Effector memory CD8-positive, alpha-beta T cell (primary cell): Measurements from ENCODE around the gene LDLRAD4.
"Not testable (repeated sequence)": the region's sequence is repeated elsewhere in the genome, so short reads cannot be mapped to it uniquely, and the experiment has no call there.

Source experiments
- ATAC-seq: fragments of 150-1000 bp; cut with Tn5 transposase; replicated peaks from 2 replicates; pipeline ENCODE4 v1.10.0; 2021; ENCODE audit warnings: mild to moderate bottlenecking, moderate library complexity
- DNase-seq, 3 experiments: peaks; one replicate each; pipeline ENCODE4 v3.0.0; 2021
- H3K27ac Mint-ChIP-seq, 2 donors: one replicate each; pipeline ENCODE4 v1.8.0; 2022; ENCODE audit warnings: mild to moderate bottlenecking in 2 of 2, mixed read lengths in 2 of 2, moderate library complexity in 2 of 2
- H3K27me3 Mint-ChIP-seq, 2 donors: one replicate each; pipeline ENCODE4 v1.8.0; 2022; ENCODE audit warnings: mixed read lengths in 2 of 2
- H3K36me3 Mint-ChIP-seq: one replicate; pipeline ENCODE4 v1.8.0; 2022; ENCODE audit warnings: mild to moderate bottlenecking, moderate library complexity, mixed read lengths; ENCODE audit not compliant: insufficient read depth
- H3K4me1 Mint-ChIP-seq, 2 donors: one replicate each; pipeline ENCODE4 v1.8.0; 2022; ENCODE audit warnings: low read depth in 2 of 2, mixed read lengths in 2 of 2
- H3K4me3 Mint-ChIP-seq, 2 donors: one replicate each; pipeline ENCODE4 v1.8.0; 2022; ENCODE audit warnings: mild to moderate bottlenecking in 2 of 2, mixed read lengths in 2 of 2, moderate library complexity in 2 of 2
- H3K9me3 Mint-ChIP-seq, 2 donors: one replicate each; pipeline ENCODE4 v1.8.0; 2022; ENCODE audit warnings: mixed read lengths in 2 of 2

LDLRAD4 gene

GRCh38 chr18:13252686-13253410 is 34.3 kb downstream of the LDLRAD4 start:
- DNase-seq (no peak), ATAC-seq (no peak)
- Mint-ChIP-seq H3K27me3 (peaks cover 18 to 51% of the 10 kb centered on the region in 2 donors), H3K27ac (no peak overlapping the region), H3K36me3 (no peaks in the 10 kb centered on the region), H3K9me3 (no peaks in the 10 kb centered on the region), H3K4me3 (no peak overlapping the region), H3K4me1 (no peaks in the 10 kb centered on the region)

- no peak overlapping the region for H3K4me3 Mint-ChIP-seq
- ATAC-seq (no peak), DNase-seq (no peak)
- H3K27ac Mint-ChIP-seq = no peak overlapping the region
- peaks cover 20 to 53% of the 10 kb centered on the region in 2 donors for H3K27me3 Mint-ChIP-seq
- no peaks in the 10 kb centered on the region for H3K9me3 Mint-ChIP-seq
- H3K4me1 Mint-ChIP-seq = no peaks in the 10 kb centered on the region
- H3K36me3 Mint-ChIP-seq = no peaks in the 10 kb centered on the region
Observed at GRCh38 chr18:13253786-13254688, 35.5 kb downstream of the LDLRAD4 start.

GRCh38 chr18:13254971-13255927 is 36.7 kb downstream of the LDLRAD4 start:
- DNase-seq = no peak
- H3K4me1 Mint-ChIP-seq = no peaks in the 10 kb centered on the region
- H3K9me3 Mint-ChIP-seq = no peaks in the 10 kb centered on the region
- H3K4me3 Mint-ChIP-seq = no peak overlapping the region
- H3K36me3 Mint-ChIP-seq = no peaks in the 10 kb centered on the region
- ATAC-seq = no peak
- H3K27me3 Mint-ChIP-seq = peaks cover 24 to 56% of the 10 kb centered on the region in 2 donors
- H3K27ac Mint-ChIP-seq = no peak overlapping the region

- H3K4me1 Mint-ChIP-seq = peaks cover 3% of the 10 kb centered on the region in 2 donors
- peaks cover 27 to 70% of the 10 kb centered on the region in 2 donors for H3K27me3 Mint-ChIP-seq
- ATAC-seq (no peak), DNase-seq (no peak)
- H3K27ac Mint-ChIP-seq = peak overlapping the region in 1 of 2 donors; percentile 59
- H3K9me3 Mint-ChIP-seq = no peaks in the 10 kb centered on the region
- H3K36me3 Mint-ChIP-seq = peaks cover 2% of the 10 kb centered on the region
- H3K4me3 Mint-ChIP-seq = no peak overlapping the region
Observed at GRCh38 chr18:13256444-13257305, 38.1 kb downstream of the LDLRAD4 start.

- Mint-ChIP-seq H3K4me1 (peaks cover 4 to 5% of the 10 kb centered on the region in 2 donors), H3K4me3 (no peak overlapping the region), H3K27me3 (peaks cover 29 to 72% of the 10 kb centered on the region in 2 donors), H3K9me3 (no peaks in the 10 kb centered on the region), H3K27ac (peak overlapping the region in 1 of 2 donors; percentile 16), H3K36me3 (peaks cover 3% of the 10 kb centered on the region)
- ATAC-seq = no peak
- DNase-seq = no peak
Observed at GRCh38 chr18:13257361-13257980, 38.9 kb downstream of the LDLRAD4 start.

- peaks cover 18 to 62% of the 10 kb centered on the region in 2 donors for H3K27me3 Mint-ChIP-seq
- H3K9me3 Mint-ChIP-seq = no peaks in the 10 kb centered on the region
- H3K4me1 Mint-ChIP-seq = peaks cover 4 to 5% of the 10 kb centered on the region in 2 donors
- no peak overlapping the region for H3K4me3 Mint-ChIP-seq
- DNase-seq = no peak
- no peak for ATAC-seq
- H3K36me3 Mint-ChIP-seq = peaks cover 3% of the 10 kb centered on the region
- no peak overlapping the region for H3K27ac Mint-ChIP-seq
Observed at GRCh38 chr18:13258921-13259320, 40.4 kb downstream of the LDLRAD4 start.

- Mint-ChIP-seq H3K4me1 (peaks cover 4 to 5% of the 10 kb centered on the region in 2 donors), H3K27me3 (peaks cover 18 to 64% of the 10 kb centered on the region in 2 donors), H3K9me3 (no peaks in the 10 kb centered on the region), H3K36me3 (peaks cover 3% of the 10 kb centered on the region), H3K27ac (no peak overlapping the region), H3K4me3 (no peak overlapping the region)
- ATAC-seq = no peak
- no peak for DNase-seq
Observed at GRCh38 chr18:13259701-13260100, 41.1 kb downstream of the LDLRAD4 start.

GRCh38 chr18:13260197-13260934 is 41.8 kb downstream of the LDLRAD4 start:
- no peak for ATAC-seq
- Mint-ChIP-seq H3K27me3 (peaks cover 23 to 65% of the 10 kb centered on the region in 2 donors), H3K4me1 (peaks cover 4 to 7% of the 10 kb centered on the region in 2 donors), H3K4me3 (no peak overlapping the region), H3K9me3 (no peaks in the 10 kb centered on the region), H3K27ac (no peak overlapping the region), H3K36me3 (peaks cover 3% of the 10 kb centered on the region)
- DNase-seq = no peak

GRCh38 chr18:13260935-13261640 is 42.5 kb downstream of the LDLRAD4 start:
- Mint-ChIP-seq H3K27me3 (peaks cover 29 to 65% of the 10 kb centered on the region in 2 donors), H3K4me1 (peaks cover 7 to 14% of the 10 kb centered on the region in 2 donors), H3K9me3 (no peaks in the 10 kb centered on the region), H3K36me3 (peaks cover 3% of the 10 kb centered on the region), H3K27ac (no peak overlapping the region), H3K4me3 (no peak overlapping the region)
- DNase-seq = no peak
- ATAC-seq = no peak

- ATAC-seq (no peak), DNase-seq (no peak)
- peaks cover 29 to 59% of the 10 kb centered on the region in 2 donors for H3K27me3 Mint-ChIP-seq
- peaks cover 12 to 21% of the 10 kb centered on the region in 2 donors for H3K4me1 Mint-ChIP-seq
- no peak overlapping the region for H3K27ac Mint-ChIP-seq
- peaks cover 3% of the 10 kb centered on the region for H3K36me3 Mint-ChIP-seq
- no peaks in the 10 kb centered on the region for H3K9me3 Mint-ChIP-seq
- no peak overlapping the region for H3K4me3 Mint-ChIP-seq
Observed at GRCh38 chr18:13261661-13262357, 43.2 kb downstream of the LDLRAD4 start.

- H3K9me3 Mint-ChIP-seq, H3K4me3 Mint-ChIP-seq: not testable (repeated sequence)
Observed at GRCh38 chr18:13262358-13262680, 43.8 kb downstream of the LDLRAD4 start.

More at GRCh38 chr18:13262358-13262680, 43.8 kb downstream of the LDLRAD4 start:
- not testable (repeated sequence) for H3K27ac Mint-ChIP-seq, ATAC-seq, DNase-seq, H3K36me3 Mint-ChIP-seq
- peaks cover 28 to 54% of the 10 kb centered on the region in 2 donors for H3K27me3 Mint-ChIP-seq
- peaks cover 12 to 26% of the 10 kb centered on the region in 2 donors for H3K4me1 Mint-ChIP-seq
